ENCODE results near the gene HEYL. TPM values are rescaled to one million over a fixed set of nuclear protein-coding genes. Genes with fewer than 3 reads are reported as not detected.

Gene HEYL
- total and polyA plus RNA-seq, 11 donors = 7.0 to 35.2 (median 18.8) TPM

- peaks cover 0 to 48% (median 19%) of the 10 kb centered on the region in 12 donors for H3K4me1 ChIP-seq
- peak; percentile 13 to 40 (median 24) for ATAC-seq
Measured at GRCh38 chr1:39672551-39672947, 33.1 kb upstream of the HEYL start.

GRCh38 chr1:39671793-39672550, 32.5 kb upstream of the HEYL start, which contains the start of gene NT5C1A:
Gene NT5C1A (minus strand): TSS chr1:39672107. CDS start chr1:39672038, 69 bp downstream.
- peaks cover 0 to 26% (median 4%) of the 10 kb centered on the region in 9 donors for H3K27me3 ChIP-seq
- H3K4me1 ChIP-seq = peaks cover 0 to 53% (median 19%) of the 10 kb centered on the region in 12 donors
- ATAC-seq (peak; percentile 44 to 79 (median 76)), DNase-seq (peak; percentile 53 to 80 (median 70))
- H3K36me3 ChIP-seq = no peaks in the 10 kb centered on the region
- TF ChIP-seq POLR2A (IDR thresholded peaks at IDR 0.05) (no peak), CTCF (IDR thresholded peaks at IDR 0.05) (no peak)
- H3K4me3 ChIP-seq = peak within 1 kb of the TSS; percentile 24 to 86 (median 64)
- H3K27ac ChIP-seq = peak within 1 kb of the TSS; percentile 18 to 91 (median 84)
- 1 to 2% (median 1%) methylated on average over 23 to 55 of the region's 55 CpGs for WGBS, 4 donors
- intact Hi-C loops (cut with DNase I) = loop anchor here in 2 of 10 donors (5.0 kb wide), 1 partner anchor 45 kb away; no protein-coding TSS in a partner anchor
- H3K9me3 ChIP-seq = no peaks in the 10 kb centered on the region

More at GRCh38 chr1:39672551-39672947, 33.1 kb upstream of the HEYL start:
- H3K27ac ChIP-seq = peak overlapping the region in 8 of 12 donors; percentile 75 to 91 (median 86)
- no peaks in the 10 kb centered on the region for H3K36me3 ChIP-seq
- TF ChIP-seq POLR2A (IDR thresholded peaks at IDR 0.05) (no peak), CTCF (IDR thresholded peaks at IDR 0.05) (peak in 11 of 12 donors; percentile 21 to 60 (median 48))
- 12 to 26% (median 18%) methylated on average over 5 to 12 of the region's 12 CpGs for WGBS, 4 donors
- intact Hi-C loops (cut with DNase I) = loop anchor here in 2 of 10 donors (5.0 kb wide), 1 partner anchor 45 kb away; no protein-coding TSS in a partner anchor
- no peaks in the 10 kb centered on the region for H3K9me3 ChIP-seq
- peak overlapping the region in 11 of 12 donors; percentile 24 to 86 (median 66) for H3K4me3 ChIP-seq
- peaks cover 0 to 26% (median 4%) of the 10 kb centered on the region in 9 donors for H3K27me3 ChIP-seq
- DNase-seq = no peak

- WGBS, 4 donors = 1 to 3% (median 3%) methylated on average over 21 to 26 of the region's 26 CpGs
- peak overlapping the region; percentile 18 to 91 (median 84) for H3K27ac ChIP-seq
- DNase-seq (peak; percentile 77 to 89 (median 82)), ATAC-seq (peak; percentile 74 to 83 (median 82))
- H3K4me1 ChIP-seq = peaks cover 0 to 53% (median 19%) of the 10 kb centered on the region in 12 donors
- intact Hi-C loops (cut with DNase I) = loop anchor here in 2 of 10 donors (5.0 kb wide), 1 partner anchor 46 kb away; no protein-coding TSS in a partner anchor
- no peaks in the 10 kb centered on the region for H3K36me3 ChIP-seq
- peak overlapping the region; percentile 24 to 86 (median 64) for H3K4me3 ChIP-seq
- no peak for TF ChIP-seq CTCF (IDR thresholded peaks at IDR 0.05)
- TF ChIP-seq POLR2A (IDR thresholded peaks at IDR 0.05) = no peak
- peaks cover 0 to 26% (median 4%) of the 10 kb centered on the region in 9 donors for H3K27me3 ChIP-seq
- no peaks in the 10 kb centered on the region for H3K9me3 ChIP-seq
Measured at GRCh38 chr1:39671433-39671792, 32.0 kb upstream of the HEYL start.

GRCh38 chr1:39670689-39671088, 31.2 kb upstream of the HEYL start:
- no peak for TF ChIP-seq CTCF (IDR thresholded peaks at IDR 0.05)
- TF ChIP-seq POLR2A (IDR thresholded peaks at IDR 0.05) = no peak
- H3K27ac ChIP-seq = peak overlapping the region in 2 of 12 donors; percentile 86 to 89
- H3K9me3 ChIP-seq = no peaks in the 10 kb centered on the region
- ATAC-seq = no peak
- H3K4me3 ChIP-seq = peak overlapping the region in 7 of 12 donors; percentile 63 to 86 (median 69)
- WGBS, 4 donors = 0 to 24% (median 21%) methylated on average over 1 of the region's 1 CpG
- H3K27me3 ChIP-seq = peaks cover 0 to 26% (median 4%) of the 10 kb centered on the region in 9 donors
- DNase-seq = no peak
- intact Hi-C loops (cut with DNase I) = loop anchor here in 2 of 10 donors (5.0 kb wide), 1 partner anchor 47 kb away; no protein-coding TSS in a partner anchor
- peaks cover 0 to 1% (median 0%) of the 10 kb centered on the region in 9 donors for H3K36me3 ChIP-seq
- H3K4me1 ChIP-seq = peaks cover 0 to 53% (median 19%) of the 10 kb centered on the region in 12 donors

Measured in heart left ventricle (tissue), 16 donors.